NCI-H1092 treated with DMSO at 0.1 percent for 48 hours (cell line): ENCODE measurements around the gene PLA2G15.
"Not testable (repeated sequence)": the region's sequence is repeated elsewhere in the genome, so short reads cannot be mapped to it uniquely, and the experiment has no call there.

Experiments
- DNase-seq: peaks from one replicate; lab custom pipeline; 2025; lab: John Stamatoyannopoulos, UW

The PLA2G15 gene

DNA sequence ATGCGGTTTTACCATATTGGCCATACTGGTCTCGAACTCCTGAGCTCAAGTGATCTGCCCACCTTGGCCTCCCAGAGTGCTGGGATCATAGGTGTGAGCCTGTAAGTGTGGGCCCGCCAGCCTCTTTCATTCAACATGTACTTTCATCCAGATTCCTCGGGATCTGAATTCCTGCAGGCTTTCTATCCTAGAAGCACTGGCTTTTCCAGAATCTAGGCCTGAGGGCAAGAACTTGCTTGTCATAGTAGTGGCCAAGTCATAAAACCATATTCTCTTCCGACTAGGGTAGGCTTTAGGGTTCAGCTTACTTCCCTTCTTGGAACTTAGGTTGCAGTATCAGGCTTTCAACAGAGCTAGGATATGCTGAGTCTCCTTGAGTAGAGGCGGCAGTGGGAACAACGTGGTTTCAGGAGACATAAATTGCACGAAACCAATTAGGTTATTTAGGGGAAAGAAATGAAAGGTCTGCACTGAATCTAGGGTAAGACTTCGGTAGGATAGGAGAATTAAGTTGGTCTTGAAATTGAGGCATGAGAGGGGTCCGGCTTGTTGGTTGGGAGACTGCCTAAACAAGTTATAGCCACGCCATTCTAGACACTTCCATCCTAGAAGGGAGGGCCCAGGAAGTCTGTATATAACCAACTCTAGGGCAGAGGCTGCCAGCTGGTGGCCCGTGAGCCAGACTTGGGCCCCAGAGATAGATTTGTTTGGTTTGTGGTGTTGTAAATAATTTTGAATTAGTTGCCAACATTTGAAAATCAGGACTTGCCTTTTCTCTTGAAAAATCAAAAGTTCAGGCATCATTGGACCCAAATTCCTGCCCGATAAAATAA is 34.8 kb downstream of the PLA2G15 start:
- no peak for DNase-seq

DNA sequence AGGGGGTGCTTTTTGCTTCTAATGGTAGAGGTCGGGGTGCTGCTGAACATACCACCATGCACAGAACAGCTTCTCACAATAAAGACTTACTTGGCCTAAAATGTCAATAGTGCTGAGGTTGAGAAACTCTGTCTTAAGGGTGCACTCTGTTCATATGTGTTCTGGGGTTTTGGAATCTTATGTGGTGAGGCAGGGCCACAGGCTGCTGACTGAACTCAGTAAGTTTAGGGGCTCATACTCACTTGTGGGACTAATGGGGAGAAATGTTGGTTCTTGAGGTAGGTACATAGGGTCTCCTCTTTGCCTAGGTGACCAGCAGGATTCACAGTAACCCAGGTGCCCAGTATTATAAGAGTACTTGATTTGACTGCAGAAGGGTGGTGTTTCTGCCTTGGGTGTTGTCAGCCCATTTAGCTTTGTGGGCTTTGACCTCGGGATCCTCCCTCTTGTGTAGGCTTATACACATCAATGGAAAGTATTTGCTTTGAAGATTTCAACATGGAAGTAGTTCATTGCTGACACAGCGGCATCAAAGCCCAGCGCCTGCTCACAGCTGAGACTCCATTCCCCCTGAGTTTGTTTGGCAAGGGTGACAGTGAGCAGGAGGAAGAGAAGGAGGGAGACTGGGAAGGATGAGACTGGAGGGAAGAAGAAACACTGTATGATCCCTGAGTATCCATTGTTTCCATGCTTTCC is 36.3 kb downstream of the PLA2G15 start:
- DNase-seq = no peak

DNA sequence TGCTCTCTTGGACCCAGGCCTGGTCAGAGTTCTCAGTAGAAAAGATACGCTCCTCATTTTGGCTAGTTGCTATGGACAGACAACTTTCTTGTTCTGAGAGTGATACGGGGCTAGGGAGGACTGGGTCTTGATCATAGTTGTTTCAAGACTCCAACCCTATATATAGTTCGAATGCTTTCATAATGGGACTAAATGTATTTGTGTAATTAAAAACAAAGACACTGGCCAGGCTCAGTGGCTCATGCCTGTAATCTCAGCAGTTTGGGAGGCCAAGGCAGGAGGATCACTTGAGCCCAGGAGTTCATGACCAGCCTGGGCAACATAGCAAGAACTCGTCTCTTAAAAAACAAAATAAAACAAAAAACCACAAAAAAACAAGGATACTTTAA is 36.9 kb downstream of the PLA2G15 start:
- DNase-seq = no peak

DNA sequence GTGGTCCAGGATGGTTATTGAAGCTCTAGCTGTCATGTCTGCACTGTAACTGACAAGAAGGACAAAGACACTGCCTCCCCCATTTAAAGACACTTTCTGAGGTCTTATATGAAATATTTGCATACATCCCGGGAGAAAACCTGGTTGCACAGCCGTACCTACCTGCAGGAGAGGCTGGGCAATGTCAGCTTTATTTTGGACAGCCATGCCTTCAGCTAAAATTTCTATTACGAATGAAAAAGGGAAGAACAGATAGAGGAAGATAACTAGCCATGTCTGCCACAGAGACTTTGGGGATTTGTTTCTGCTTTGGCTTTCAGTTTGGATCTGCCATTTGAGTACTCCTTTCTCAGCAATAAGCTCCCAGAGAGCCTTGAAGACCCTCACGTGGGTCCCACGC is 38.2 kb downstream of the PLA2G15 start:
- DNase-seq = no peak

DNA sequence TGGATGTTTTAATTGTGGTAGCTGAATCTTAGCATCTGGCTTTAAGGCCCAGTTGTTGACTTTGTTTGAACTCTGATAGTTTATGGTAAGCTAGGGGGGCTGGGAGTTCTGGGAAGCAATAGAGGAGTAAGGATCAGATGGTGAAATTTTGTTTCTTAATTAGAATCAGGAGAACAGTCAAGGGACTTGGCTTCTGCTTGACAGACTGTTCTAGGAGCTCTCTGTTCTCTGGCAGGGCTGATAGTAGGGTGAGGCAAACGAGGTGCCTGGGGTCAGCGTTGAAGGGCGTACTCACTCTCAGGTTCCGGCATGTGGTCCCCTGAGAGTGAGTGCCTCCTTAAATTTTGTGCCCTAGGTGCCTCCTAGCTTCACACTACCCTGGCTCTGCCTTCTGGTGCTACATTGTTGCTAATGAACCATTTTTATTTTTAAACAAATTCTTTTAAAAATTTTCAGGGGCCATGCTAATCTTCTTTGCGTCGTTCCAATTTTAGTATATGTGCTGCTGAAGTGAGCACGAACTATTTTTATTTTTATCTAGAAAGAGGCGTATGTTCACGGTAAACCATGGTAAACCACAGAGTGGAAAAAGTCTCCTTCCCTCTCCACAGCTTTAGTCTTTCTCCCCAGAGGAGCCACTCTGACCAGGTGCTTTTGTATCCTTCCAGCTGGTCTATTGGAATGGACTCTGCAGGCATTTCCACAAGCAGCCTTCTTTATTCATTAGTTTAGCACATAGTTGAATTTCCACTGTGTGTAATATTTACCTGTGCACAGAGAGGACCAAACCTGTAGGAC is 38.8 kb downstream of the PLA2G15 start:
- DNase-seq = no peak

DNA sequence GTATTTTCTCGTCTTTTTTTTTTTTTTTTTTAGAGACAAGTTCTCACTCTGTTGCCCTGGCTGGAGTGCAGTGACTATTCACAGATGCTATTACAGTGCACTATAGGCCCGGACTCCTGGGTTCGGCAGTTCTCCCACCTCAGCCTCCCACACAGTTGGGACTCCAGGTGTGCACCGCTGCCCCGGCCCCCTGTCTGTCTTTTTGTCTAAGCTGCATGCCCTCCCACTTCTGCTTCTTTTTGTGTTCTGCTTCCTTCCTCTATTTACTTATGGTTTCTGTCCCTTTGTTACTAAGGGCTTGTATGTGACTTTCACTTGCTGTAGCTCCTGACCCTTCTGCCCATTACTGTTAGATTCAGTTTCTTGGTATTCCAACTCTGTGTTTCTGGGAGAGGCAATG is 39.7 kb downstream of the PLA2G15 start:
- DNase-seq = no peak

DNA sequence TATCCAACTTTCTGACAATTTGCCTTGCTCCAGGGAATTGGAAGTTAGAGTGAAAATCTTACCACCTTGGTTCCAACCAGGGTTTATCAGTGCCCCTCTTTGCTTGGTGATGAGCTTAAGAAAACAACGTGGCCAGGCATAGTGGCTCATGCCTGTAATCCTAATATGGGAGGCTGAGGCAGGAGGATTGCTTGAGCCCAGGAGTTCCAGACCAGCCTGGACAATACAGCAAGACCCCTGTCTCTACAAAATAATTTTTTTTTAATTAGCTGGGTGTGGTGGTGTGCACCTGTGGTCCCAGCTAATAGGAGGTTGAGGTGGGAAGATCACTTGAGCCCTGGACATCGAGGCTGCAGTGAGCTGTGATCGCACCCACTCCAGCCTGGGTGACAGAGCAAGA is 40.5 kb downstream of the PLA2G15 start:
- no peak for DNase-seq

DNA sequence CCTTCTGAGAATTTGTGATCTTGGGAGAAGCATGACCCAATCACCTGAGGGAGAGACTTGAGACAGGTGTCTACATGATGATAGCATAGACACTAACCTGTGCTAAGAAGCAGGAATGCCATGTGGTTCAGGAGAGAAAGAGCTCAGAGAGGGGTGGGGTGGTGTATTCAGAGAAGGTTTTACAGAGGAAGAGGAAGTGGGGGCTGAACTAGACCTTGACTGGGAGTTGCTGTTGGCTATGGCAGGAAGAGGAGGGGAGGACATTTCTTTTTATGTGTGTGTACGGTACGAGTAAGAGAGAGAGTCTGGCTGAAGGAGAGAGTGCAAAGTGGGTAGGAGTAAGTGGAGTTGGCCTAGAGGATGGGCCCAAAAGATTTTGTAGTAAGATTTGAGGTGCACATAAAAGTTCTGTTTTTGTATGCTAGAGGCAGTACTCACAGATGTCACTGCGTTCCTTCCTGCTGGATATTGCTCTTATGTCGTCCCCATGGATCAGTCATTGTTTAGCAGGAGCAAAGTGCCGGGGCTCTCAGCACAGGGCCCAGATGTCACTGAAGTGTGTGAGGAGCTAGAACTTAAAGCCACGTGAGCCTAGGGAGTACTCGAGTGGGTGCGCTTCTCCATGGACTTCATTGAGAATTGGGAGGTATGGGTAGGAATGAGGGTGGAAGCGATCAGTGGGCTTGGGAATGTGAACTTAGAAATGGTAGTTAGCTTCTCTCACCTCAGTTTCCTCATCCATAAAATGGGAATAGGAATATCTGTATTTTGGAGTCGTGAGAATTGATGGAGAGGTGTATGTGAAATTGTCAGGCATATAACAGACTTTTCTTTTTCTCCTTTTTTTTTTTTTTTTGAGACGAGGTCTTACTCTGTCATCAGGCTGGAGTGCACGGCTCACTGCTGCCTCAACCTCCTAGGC is 41.2 kb downstream of the PLA2G15 start:
- no peak for DNase-seq

DNA sequence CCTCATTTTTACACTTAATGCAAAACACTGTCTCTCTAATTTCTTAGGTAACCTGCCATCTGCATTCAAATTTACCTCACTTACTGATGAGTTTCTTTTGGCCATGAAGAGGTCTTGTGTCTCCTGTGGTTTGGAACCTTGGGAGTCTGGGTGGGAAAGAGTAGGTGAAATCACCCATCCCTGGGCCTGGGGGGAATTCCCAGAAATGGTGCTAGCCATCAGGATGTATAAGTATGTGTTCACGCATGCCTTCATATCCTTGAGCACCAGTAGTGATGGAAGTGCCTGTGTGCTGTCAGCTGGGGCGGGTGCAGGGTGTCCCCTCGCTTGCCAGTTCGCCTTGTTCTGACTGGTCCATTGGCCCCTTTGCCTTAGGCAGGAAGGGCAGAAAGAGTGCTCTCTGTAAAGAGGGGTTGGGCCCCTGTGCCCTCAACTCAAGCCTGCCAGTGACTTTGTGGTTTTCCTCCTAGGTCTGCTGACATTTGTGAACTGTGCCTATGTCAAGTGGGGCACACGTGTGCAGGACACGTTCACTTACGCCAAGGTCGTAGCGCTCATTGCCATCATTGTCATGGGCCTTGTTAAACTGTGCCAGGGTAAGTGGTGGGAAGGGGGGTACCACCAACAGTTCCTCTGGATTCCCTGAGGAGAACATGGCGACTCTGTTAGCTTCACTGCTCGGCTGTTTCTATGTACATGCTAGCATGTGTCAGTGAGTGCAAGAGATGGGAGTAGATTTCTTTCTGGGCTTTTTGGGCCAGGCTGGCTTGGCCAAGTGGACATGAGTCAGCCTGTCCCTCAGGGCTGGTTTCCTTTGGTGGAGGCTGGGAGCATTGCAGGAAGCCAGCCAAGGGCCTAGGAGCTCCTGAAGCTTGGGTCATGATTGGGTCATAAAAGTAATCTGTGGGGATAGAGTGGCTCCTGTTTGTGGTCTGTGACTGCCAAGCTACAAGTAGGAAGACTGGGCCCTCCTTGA is 42.4 kb downstream of the PLA2G15 start:
- no peak for DNase-seq

DNA sequence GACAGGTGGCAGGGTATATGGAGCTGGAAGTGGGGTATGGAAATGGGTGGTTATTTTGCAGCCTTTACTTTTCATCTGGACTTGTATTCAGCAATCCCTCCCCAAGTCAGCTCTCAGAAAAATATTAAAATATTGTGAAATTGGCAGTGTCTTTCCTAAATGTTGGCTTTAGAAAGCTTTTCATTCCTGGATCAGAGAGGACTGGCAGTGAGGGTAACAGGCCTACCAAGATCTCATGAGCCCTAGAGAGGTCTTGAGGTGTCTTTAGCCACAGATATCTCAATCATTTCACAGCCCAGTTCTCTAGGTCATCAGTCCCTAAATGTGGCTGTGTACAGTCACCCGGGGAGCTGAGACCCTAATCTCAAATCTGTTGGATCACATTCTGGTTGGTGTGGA is 43.1 kb downstream of the PLA2G15 start:
- DNase-seq = no peak

DNA sequence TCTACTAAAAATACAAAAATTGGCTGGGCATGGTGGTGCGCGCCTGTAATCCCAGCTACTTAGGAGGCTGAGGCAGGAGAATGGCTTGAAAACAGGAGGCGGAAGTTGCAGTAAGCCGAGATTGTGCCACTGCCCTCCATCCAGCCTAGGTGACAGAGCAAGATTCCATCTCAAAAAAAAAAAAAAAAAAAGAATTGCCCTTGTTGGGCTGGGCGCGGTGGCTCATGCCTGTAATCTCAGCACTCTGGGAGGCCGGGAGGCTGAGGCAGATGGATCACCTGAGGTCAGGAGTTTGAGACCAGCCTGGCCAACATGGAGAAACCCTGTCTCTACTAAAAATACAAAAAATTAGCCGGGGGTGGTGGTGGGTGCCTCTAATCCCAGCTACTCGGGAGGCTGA is 43.6 kb downstream of the PLA2G15 start:
- not testable (repeated sequence) for DNase-seq

DNA sequence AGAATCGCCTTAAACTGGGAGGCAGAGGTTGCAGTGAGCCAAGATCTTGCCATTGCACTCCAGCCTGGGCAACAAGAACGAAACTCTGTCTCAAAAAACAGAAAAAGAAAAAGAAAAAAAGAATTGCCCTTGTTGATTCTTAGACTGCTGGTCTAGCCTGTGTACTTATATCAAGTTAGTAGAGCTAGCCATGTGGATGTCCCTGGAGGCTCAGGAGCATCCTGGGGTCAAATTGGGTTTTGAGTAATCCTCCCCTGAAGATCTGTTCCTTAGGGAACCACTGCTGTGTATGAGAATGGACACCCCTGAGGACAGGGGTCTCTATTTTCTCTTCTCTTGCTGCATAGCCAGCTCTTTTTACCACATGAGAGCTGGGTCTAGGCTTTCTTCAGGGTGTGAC is 44.0 kb downstream of the PLA2G15 start:
- DNase-seq = no peak

DNA sequence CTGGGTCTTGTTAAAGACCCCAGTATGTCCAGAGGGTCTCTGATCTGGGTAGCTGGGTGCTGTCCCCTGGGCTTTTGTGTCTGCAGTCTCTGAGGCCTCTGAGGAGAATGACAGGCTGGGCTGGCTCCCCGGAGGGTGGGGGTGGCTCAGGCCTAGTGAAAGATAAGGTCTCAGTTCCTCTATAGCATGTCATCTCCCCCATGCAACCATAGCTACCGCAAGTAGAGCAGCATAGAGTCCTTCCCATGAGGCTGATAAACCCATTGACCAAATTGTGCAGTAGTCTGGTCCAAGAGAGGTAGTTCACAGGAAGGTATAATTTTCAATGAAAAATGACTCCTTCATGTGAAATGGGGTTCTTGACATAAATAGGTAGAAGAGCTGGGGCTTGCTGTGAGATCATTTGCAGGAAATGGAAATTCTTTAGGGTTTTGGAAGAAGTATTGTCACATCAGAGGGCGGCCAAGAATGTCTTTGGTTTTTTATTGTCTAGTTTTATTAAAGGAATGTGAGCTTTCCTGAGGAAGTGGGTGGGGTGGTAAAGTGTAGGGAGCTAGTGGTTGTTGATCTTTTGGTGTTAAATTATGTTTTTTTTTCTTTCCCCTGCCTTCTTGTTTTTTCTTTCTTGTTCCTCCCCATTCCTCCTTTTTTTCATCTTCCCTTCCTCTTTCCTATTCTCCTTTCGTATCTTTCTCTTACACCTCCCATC is 44.6 kb downstream of the PLA2G15 start:
- no peak for DNase-seq

DNA sequence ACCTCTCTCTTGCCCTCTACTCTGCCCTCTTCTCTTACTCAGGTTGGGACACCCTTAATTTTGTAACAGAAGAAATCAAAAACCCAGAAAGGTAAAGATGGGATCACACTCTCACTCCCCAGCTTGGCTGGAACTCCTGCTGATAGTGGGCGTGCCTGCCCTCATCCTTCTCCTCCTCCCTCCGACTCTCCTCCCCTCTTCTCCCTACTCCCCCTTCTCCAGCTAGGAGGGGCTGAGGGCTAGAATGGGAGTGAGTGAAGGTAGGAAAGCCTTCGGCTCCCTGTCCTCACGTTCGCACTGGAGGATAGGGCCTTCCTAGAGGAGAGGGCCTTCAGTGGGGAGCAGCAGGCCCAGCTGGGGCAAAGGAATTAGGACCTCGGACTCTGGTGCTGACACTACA is 45.3 kb downstream of the PLA2G15 start:
- no peak for DNase-seq

DNA sequence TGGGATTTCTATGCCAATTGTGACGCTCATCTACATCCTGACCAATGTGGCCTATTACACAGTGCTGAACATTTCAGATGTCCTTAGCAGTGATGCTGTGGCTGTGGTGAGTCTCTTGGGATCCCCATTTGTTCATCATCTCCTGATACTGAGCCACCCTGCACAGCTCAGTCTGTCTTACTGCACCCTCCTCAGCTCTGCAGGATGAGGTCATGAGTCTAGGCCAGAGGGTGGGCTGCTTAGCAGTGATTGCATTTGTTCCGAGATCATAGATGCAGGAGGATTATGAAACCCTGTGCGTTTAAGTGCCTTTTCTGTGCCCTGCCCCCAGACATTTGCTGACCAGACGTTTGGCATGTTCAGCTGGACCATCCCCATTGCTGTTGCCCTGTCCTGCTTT is 46.1 kb downstream of the PLA2G15 start:
- DNase-seq = no peak

DNA sequence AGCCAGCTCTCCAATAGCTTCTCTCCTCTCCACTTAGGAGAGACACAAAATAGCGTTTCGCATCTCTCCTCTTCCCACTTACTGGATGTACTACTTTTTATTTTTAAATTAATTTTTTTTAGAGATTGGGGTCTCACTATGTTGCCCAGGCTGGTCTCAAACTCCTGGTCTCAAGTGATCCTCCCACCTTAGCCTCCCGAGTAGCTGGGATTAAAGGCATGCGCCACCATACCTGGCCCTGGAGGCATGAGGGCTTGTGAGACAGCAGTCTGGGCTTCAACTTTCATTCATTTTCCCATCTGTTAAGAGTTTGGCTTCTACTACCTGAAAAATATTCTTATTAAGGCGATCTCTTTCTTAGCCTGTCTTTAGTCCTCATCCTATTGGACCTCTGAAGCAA is 47.3 kb downstream of the PLA2G15 start:
- no peak for DNase-seq

DNA sequence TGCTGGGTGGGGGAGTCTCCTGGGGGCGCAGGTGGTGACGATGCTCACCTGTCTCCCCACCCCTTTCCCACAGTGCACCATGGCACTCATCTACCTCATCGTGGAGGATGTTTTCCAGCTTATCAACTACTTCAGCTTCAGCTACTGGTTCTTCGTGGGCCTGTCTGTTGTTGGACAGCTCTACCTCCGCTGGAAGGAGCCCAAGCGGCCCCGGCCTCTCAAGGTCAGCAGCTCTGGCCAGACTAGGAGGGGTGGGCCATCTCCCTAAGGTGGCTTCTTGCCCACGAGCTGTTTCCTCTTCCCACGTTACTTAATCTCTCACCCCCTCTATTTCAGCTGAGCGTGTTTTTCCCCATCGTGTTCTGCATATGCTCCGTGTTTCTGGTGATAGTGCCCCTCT is 51.1 kb downstream of the PLA2G15 start:
- no peak for DNase-seq

DNA sequence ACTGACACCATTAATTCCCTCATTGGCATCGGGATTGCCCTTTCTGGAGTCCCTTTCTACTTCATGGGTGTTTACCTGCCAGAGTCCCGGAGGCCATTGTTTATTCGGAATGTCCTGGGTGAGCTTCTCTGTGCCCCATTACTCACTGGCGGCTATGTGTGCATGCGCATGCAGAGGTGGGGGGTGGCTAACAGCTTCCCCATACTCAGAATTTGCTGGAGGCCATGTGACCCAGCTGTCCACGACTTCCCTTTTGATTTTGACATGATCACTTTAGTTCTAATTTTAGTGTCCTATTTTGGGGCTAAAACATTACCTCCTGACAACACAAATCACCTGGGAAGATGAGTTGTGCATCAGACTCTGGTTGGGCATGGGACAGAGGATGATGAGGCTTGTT is 51.5 kb downstream of the PLA2G15 start:
- no peak for DNase-seq

DNA sequence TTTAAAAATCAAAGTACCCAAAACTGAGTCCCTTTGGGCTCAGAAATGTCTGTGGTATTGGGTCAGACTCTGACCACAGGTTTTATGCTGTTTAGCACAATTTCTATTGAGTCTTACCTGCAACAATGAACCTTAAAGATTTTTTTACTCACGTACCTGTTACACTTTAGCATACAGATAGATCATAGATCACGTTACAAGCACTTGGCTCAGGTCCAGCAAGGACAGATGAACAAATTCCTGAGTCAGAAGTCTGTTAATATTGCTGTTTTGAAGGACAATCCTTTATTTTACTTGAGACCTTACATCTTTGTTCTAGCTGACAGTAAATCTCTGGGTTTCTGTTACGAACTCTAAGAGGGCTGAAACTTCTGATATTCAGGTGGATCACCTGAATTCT is 52.7 kb downstream of the PLA2G15 start:
- DNase-seq = no peak

DNA sequence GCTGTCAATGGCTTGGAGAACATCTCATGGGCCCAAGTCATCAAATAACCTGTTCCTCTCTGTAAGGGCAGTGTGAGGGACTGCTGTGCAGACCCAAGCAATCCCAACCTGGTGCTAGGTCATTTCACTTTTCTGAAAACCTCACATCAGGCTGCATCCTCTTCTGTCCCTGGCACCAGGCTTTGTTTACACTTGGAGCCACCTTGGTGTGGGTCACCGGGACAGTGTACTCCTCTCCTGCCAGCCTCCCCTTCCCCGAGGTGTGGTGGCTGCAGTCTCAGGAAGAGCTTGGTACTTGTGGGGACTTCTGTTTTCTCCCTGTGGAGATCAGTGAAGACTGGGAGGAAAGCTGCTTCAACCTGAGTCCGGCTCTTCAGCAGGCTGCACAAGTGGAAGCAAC is 53.1 kb downstream of the PLA2G15 start:
- no peak for DNase-seq
